GM21367 (cell line): ENCODE measurements around the gene MAP4K5.
A peak's percentile ranks its signal among the peaks of the same experiment; 100 is the strongest.

Experiments used
- ATAC-seq: cut with Tn5 transposase; IDR thresholded peaks from one replicate; pipeline ENCODE4 v1.9.1; 2021; ENCODE audit not compliant: unreplicated experiment

Gene MAP4K5

DNA sequence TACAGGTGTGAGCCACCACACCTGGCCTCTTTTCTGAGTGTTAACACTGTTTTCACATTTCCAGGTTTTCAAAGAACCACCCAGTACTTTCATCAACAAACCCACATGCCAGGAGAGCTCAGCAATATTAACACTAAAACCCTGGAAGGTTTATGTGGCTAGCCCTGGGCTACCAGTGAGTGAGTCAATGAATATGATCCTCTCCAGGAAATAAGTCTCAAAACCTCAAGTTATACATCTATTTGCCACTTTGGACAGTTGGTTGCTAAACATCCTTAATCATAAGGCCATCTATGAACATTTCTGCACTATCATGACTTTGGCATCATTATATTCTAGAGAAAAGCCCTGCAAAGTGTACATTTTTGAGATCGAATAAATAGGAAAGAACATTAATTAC, 129.4 kb downstream of the MAP4K5 start:
- ATAC-seq, result no peak

GRCh38 chr14:50400461-50400860, 131.9 kb downstream of the MAP4K5 start:
- no peak for ATAC-seq

DNA sequence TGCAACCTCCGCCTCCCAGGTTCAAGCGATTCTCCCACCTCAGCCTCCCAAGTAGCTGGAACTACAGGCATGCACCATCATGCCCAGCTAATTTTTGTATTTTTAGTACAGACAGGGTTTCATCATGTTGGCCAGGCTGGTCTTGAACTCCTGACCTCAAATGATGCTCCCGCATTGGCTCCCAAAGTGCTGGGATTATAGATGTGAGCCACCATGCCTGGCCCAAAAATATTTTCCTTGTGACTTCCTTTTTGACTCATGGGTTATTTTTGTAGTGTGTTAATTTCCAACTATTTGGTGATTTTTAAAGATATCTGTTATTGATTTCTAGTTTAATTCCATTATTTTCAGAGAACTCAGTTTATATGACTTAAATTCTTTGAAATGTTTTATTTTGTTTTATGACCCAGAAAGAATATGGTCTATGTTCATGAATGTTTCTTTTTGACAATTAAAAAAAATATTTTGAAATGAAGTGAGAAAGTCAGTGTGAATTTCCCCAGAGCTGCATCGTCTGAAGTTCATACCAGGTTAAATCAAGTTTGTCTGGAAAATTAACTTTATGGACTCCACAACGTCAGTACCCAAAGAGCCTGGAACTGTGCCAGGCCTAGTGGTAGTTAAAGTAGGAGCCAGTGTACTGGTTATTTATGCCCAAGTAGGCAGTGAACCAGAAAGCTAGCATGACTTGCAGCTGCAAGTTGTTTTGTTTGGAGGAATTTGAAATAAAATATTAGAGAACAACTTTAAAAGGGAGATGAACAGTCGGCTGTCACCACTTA, 132.9 kb downstream of the MAP4K5 start:
- ATAC-seq, result no peak

DNA sequence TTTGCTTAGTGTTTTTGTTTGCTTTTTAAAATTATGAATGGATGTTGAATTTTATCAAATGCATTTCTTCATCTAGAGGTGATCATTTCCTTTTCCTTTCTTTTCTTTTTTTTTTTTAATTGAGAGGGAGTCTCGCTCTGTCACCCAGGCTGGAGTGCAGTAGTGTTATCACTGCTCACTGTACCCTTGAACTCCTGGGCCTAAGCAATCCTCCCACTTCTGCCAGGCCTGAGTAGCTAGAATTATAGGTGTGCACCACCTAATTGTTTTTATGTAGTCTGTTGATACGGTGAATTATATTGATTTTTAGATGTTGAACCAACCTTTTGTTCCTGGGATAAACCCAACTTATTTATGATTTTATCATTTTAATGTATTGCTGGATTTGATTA, 134.2 kb downstream of the MAP4K5 start:
- ATAC-seq, result no peak

DNA sequence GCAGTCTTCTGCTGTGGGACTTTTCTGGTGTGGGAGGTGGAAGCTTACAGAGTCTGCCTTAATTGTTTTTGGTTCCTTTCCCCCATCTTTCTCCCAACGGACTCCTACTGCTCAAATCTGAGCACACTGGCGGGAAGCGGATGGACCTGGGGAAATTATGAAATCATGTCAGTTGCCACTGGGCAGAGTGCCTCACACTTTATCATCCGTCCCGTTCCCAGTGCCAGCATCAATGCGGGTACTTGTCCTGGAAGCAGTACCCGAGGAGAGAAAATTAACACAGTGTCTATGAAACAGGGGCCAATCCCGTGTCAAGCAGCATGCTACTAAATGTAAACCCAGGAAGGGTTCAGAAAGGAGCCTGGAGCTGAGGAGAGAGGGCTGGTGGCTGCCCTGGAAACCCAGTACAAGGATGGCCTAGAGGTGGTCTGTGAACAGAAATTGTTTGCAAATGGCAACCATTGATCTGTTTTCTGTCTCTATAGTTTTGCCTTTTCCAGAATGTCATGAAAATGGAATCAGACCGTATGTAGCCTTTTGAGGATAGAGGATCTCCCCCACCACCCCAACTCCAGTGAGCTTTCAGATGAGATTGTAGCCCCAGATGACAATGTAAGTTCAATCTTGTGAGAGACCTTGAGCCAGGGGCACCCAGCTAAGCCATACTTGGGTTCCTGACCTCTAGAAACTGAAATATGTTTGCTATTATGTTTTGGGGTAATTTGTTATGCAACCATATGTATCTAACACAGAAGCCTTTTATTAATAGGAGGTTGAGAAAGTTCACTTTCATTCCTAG, 134.8 kb downstream of the MAP4K5 start:
- no peak for ATAC-seq

GRCh38 chr14:50396631-50397389, 135.6 kb downstream of the MAP4K5 start, which contains the start of gene CDKL1:
TSS of gene CDKL1 (minus strand) at chr14:50396881. CDS start at chr14:50395868, 1,013 bp downstream.
- ATAC-seq, result peak; percentile 44

DNA sequence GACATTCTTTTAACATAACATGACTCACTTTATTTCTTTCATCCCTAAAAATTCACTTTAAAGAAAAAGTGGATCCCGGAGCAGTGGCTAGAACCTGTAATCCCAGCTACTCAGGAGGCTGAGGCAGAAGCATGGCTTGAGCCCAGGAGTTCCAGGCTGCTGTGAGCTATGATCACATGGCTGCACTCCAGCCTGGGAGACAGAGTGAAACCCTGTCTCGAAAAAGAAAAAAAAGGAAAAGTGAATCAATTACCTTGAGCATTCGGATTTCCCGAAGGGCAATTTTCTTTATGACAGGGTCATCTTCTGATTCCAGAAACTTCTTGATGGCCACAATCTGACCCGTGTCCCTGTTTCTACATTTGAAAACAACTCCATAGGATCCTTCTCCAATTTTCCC, 136.9 kb downstream of the MAP4K5 start:
- ATAC-seq, result no peak

- no peak for ATAC-seq
These were observed 137.7 kb downstream of the MAP4K5 start for GRCh38 chr14:50394713-50395112.

GRCh38 chr14:50389668-50390441, 142.5 kb downstream of the MAP4K5 start:
- no peak for ATAC-seq

DNA sequence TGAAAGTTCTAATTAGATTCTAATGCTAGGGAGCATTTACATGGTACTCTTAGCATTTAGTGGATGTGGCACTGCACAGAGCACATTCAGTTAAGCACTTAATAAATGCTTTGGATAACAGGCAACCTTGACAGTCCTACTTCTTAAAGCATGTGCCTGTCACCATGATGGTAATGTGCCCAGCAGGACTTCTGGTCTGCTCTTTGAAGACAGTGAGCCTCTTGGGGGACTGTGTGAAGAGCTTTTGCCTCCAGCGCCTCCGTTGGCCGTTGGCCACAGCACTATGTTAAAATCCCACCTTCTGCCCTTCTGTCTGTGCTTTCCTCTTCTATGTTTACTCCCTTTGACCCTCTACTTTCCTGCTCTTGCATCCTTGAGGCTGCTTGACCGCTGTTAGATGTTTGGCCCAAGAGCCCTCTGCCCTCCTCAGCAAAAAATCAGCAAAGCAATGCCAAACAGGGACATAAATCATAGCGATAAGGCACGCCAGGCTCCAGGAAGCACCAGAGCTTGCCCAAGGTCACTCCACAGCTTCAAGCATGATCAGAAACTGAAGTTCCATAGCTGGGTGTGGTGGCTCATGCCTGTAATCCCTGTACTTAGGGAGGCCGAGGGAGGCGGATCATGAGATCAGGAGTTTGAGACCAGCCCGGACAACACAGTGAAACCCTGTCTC, 144.0 kb downstream of the MAP4K5 start:
- no peak for ATAC-seq

GRCh38 chr14:50387548-50387947, 144.8 kb downstream of the MAP4K5 start:
- no peak for ATAC-seq

DNA sequence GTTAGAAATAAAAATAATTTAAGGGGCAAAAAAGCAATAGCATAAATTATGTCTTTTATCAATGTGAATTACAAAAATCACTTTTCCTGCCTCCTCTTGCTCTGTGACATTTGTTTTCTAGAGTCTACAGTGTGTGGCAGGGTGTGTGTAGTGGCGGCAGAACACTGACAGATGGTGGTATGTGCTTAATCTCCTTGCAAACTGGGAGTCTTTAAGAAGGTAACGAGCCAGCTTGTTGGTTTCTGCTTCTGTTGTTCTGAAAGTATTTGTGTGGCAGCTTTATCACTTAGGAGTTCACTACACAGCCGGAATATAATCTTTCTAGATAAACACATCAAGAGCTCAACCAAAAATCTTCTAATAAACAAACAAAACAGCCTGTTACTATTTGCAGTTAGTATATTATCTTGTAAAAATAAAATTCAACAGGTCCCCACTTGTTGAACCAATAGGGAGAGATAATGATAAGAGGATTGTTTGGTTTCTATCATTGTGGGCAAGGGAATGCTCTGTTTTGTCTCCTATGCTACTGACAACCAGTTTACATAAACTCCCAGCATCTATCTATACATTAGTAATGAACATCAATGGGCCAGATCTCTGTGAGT, 148.6 kb downstream of the MAP4K5 start:
- ATAC-seq, result no peak

DNA sequence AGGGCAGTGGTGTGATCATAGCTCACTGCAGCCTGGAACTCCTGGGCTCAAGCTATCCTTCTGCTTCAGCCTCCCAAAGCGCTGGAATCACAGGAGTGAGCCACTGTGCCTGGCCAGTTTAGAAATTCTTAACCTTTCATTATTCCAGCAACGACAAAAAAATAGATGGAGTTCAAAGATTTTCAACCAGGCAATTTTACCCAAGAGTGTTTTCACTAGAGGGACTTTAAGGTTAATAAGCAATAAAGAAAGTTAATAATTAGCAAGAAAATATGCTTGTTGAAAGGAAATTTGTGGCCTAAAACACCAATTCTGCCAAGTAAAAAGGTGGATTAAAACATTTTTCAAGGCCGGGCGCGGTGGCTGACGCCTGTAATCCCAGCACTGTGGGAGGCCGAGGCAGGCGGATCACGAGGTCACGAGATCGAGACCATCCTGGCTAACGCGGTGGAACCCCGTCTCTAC, 150.5 kb downstream of the MAP4K5 start:
- ATAC-seq, result no peak

- ATAC-seq, result no peak
These were observed 151.4 kb downstream of the MAP4K5 start for GRCh38 chr14:50381008-50381407.

GRCh38 chr14:50380455-50380854, 151.9 kb downstream of the MAP4K5 start:
- no peak for ATAC-seq

GRCh38 chr14:50379563-50379962, 152.8 kb downstream of the MAP4K5 start:
- ATAC-seq, result no peak

DNA sequence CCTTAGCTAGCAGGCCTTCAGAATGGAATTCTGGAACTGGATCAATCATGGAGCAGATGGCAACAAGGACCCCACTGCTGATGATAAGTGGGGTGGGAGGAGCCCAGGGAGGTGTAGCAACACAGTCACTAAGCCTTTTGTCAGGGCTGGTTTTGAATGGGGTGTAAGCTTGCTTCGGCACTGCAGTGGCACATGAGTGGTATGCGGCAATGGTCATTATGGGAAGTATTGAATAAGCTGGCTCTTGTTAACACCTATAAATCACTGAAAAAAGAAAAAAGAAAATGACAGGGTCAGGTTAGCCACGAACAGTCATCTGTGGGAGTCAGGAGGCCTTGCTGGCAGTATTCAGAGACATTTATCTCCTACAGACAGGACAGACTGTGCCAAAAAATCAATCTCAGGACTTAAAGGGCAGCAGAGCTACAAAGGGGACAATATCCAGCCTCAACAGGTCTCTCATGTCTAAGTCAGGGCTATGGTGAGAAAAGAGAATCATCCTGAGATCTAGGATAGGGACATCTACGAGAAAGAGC, 154.8 kb downstream of the MAP4K5 start:
- no peak for ATAC-seq

DNA sequence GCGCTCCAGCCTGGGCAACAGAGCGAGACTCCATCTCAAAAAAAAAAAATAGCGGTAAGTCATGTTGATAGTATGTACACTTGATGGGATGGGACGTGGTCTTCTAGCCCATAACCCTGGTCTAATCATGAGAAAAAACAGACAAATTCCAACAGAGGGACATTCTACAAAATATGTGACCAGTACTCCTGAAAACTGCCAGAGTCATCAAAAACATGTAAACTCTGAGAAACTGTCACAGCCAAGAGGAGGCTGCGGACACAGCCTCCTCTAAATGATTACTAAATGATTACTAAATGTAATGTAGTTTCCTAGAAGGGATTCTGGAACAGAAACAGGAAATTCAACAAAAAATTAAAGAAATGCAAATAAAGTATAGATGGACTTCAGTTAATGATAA, 156.6 kb downstream of the MAP4K5 start:
- ATAC-seq, result no peak

GRCh38 chr14:50373959-50374358, 158.4 kb downstream of the MAP4K5 start:
- ATAC-seq, result no peak
